A673 (cell line): ENCODE data around the gene CNTN5.

Source experiments
- CTCF ChIP-seq: fragments of 300-800, 200-600 bp; sonication (generic); conservative IDR thresholded peaks from 2 replicates; pipeline ENCODE4 v1.5.1; 2017; ENCODE audit warnings: low read depth, mild to moderate bottlenecking, antibody characterized with exemption, low read length, moderate library complexity, mixed read lengths
- EZH2 ChIP-seq: fragments of 200-600 bp; sonication (generic); IDR thresholded peaks from 2 replicates; pipeline ENCODE4 v1.6.1; 2017; ENCODE audit warnings: borderline replicate concordance, low read depth, mild to moderate bottlenecking, mixed read lengths, antibody characterized with exemption, low read length; ENCODE audit not compliant: poor library complexity, severe bottlenecking

- TF ChIP-seq EZH2 (no peak), CTCF (no peak)
Observed at GRCh38 chr11:99916078-99916477, 895.3 kb downstream of the CNTN5 start.
